Bladder microvascular endothelial cell (primary cell): Measurements from ENCODE around the gene MB21D2. TPM values are rescaled to one million over a fixed set of nuclear protein-coding genes. Genes with fewer than 3 reads are reported as not detected.

Experiments
- total RNA-seq: library from RNA; depleted of rRNA; stranded (reverse); fragments of >200 nt; gene quantifications from 2 replicates; pipeline ENCODE4 v1.2.3, GENCODE V29; 2014

The MB21D2 gene
- 4.7 and 6.2 TPM in 2 replicates for total RNA-seq

DNA sequence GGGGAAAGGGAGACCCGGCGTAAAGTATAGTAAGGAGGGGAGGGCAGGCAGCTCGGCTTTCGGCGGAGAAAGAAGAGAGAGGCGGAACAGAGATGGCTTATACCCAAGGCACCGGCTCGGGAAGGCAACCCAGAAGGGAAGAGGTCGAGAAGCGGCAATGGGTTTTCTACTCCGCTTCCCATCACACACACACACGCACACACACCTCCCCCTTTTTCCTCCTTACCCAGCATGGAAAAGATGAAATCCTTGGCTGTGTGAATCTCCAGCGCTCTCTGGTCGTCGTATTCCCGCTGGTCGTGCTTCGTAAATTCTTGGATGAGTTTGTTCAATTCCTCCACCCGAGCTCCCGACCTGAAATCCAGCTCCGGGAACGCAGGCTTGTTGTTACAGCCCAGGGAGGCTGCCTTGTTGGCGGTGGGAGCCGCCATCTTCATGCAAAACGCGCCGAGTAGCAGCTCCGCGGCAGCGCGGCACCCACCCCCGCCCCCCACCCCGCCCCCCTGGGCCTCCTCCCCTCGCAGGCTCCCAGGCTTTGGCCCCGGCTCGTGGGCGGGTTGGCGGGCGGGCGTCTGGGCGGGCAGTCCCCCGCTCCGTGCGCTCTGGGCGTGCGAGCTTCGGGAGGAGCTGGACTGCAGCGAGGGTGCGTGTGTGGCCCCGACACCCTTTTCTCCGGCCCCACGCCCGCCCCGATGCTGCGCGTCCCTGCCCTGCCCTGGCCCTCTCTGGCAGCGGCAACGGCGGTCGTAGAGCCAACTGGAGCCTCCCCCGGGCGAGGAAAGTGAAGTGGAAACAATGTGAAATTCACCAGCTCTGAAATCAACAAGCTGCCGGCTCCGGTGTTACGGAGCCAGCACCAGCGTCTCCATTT is at the start of gene MB21D2:
TSS of gene MB21D2 (minus strand) at position 453 of the 871 bp plus-strand sequence. CDS start at position 437, 16 bp downstream.

Other genes starting within 250 kb of the MB21D2 start
- gene FGF12, start 190.3 kb downstream of the MB21D2 start, total RNA-seq: 1.6 and 2.9 TPM in 2 replicates